ENCODE results near the gene NCDN.
"Not testable (repeated sequence)": the region's sequence is repeated elsewhere in the genome, so short reads cannot be mapped to it uniquely, and the experiment has no call there.

NCDN gene

DNA sequence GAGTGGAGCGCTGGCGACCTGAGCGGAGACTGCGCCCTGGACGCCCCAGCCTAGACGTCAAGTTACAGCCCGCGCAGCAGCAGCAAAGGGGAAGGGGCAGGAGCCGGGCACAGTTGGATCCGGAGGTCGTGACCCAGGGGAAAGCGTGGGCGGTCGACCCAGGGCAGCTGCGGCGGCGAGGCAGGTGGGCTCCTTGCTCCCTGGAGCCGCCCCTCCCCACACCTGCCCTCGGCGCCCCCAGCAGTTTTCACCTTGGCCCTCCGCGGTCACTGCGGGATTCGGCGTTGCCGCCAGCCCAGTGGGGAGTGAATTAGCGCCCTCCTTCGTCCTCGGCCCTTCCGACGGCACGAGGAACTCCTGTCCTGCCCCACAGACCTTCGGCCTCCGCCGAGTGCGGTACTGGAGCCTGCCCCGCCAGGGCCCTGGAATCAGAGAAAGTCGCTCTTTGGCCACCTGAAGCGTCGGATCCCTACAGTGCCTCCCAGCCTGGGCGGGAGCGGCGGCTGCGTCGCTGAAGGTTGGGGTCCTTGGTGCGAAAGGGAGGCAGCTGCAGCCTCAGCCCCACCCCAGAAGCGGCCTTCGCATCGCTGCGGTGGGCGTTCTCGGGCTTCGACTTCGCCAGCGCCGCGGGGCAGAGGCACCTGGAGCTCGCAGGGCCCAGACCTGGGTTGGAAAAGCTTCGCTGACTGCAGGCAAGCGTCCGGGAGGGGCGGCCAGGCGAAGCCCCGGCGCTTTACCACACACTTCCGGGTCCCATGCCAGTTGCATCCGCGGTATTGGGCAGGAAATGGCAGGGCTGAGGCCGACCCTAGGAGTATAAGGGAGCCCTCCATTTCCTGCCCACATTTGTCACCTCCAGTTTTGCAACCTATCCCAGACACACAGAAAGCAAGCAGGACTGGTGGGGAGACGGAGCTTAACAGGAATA is 19.7 kb downstream of the NCDN start:
- in situ Hi-C loops (cut with HindIII; ENCODE audit: low pct_unique_long_range_greater_than_20kb, low sequenced_read_pairs): no loop called here
- TF ChIP-seq JUND (IDR thresholded peaks at IDR 0.05; ENCODE audit: low read depth): no peak
- no peak for DNase-seq (ENCODE audit: low read depth in 1 of 2, low spot score in 1 of 2)

GRCh38 chr1:35580949-35581388 is 23.4 kb downstream of the NCDN start:
- no peak for DNase-seq (ENCODE audit: low read depth in 1 of 2, low spot score in 1 of 2)
- in situ Hi-C loops (cut with HindIII; ENCODE audit: low pct_unique_long_range_greater_than_20kb, low sequenced_read_pairs): no loop called here
- no peak for TF ChIP-seq JUND (IDR thresholded peaks at IDR 0.05; ENCODE audit: low read depth)

GRCh38 chr1:35581621-35582020 is 24.0 kb downstream of the NCDN start:
- in situ Hi-C loops (cut with HindIII; ENCODE audit: low pct_unique_long_range_greater_than_20kb, low sequenced_read_pairs); DNase-seq (ENCODE audit: low read depth in 1 of 2, low spot score in 1 of 2): not testable (repeated sequence)

DNA sequence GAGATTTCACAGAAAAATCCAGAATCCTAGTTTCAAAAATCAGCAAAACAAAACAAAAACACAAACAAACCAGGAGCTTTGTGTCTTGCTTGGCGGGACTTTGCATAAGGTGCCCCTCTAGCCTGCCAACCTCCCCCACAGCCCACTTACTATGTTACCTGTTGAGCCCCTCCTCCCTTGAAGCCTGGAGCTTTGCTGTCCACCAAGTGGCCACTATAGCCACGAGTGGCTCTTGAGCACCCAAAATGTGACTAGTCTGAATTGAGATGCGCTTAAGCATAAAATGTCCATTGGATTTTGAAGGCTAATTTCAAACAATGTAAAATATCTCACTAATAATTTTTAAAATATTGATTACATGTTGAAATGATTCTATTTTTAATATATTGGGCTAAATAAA is 27.7 kb downstream of the NCDN start:
- in situ Hi-C loops (cut with HindIII; ENCODE audit: low pct_unique_long_range_greater_than_20kb, low sequenced_read_pairs): no loop called here
- no peak for DNase-seq (ENCODE audit: low read depth in 1 of 2, low spot score in 1 of 2)
- no peak for TF ChIP-seq JUND (IDR thresholded peaks at IDR 0.05; ENCODE audit: low read depth)

GRCh38 chr1:35585805-35586204 is 28.2 kb downstream of the NCDN start:
- DNase-seq (ENCODE audit: low read depth in 1 of 2, low spot score in 1 of 2); in situ Hi-C loops (cut with HindIII; ENCODE audit: low pct_unique_long_range_greater_than_20kb, low sequenced_read_pairs): not testable (repeated sequence)

GRCh38 chr1:35586808-35587207 is 29.2 kb downstream of the NCDN start:
- in situ Hi-C loops (cut with HindIII; ENCODE audit: low pct_unique_long_range_greater_than_20kb, low sequenced_read_pairs): no loop called here
- no peak for TF ChIP-seq JUND (IDR thresholded peaks at IDR 0.05; ENCODE audit: low read depth)
- no peak for DNase-seq (ENCODE audit: low read depth in 1 of 2, low spot score in 1 of 2)

DNA sequence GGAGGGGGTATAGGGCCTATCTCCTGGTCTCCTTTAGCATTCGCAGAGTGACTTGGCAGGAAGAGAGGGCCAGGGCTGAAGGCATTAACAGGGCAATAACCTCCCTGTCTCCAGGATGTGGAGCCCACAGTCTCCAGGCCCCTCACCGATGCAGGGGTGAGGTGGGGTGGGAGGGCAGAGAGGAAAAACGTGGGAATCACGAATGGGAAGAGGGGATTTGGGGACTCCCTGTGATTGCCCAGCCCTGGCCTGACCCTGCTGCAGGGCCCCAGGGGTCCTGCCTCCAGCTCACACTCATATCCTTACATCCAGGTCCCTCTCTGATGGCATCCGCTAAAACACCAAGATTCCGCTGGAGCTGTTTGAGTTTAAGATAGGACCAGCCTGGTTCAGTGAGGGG is 30.1 kb downstream of the NCDN start:
- in situ Hi-C loops (cut with HindIII; ENCODE audit: low pct_unique_long_range_greater_than_20kb, low sequenced_read_pairs): no loop called here
- DNase-seq (ENCODE audit: low read depth in 1 of 2, low spot score in 1 of 2): no peak
- TF ChIP-seq JUND (IDR thresholded peaks at IDR 0.05; ENCODE audit: low read depth): no peak

- in situ Hi-C loops (cut with HindIII; ENCODE audit: low pct_unique_long_range_greater_than_20kb, low sequenced_read_pairs): no loop called here
- TF ChIP-seq JUND (IDR thresholded peaks at IDR 0.05; ENCODE audit: low read depth): no peak
- no peak for DNase-seq (ENCODE audit: low read depth in 1 of 2, low spot score in 1 of 2)
Measured at GRCh38 chr1:35588197-35588910, 30.8 kb downstream of the NCDN start.

- no peak for DNase-seq (ENCODE audit: low read depth in 1 of 2, low spot score in 1 of 2)
- TF ChIP-seq JUND (IDR thresholded peaks at IDR 0.05; ENCODE audit: low read depth): no peak
- in situ Hi-C loops (cut with HindIII; ENCODE audit: low pct_unique_long_range_greater_than_20kb, low sequenced_read_pairs): no loop called here
Measured at GRCh38 chr1:35589516-35590427, 32.2 kb downstream of the NCDN start.

- no peak for TF ChIP-seq JUND (IDR thresholded peaks at IDR 0.05; ENCODE audit: low read depth)
- no peak for DNase-seq (ENCODE audit: low read depth in 1 of 2, low spot score in 1 of 2)
- in situ Hi-C loops (cut with HindIII; ENCODE audit: low pct_unique_long_range_greater_than_20kb, low sequenced_read_pairs): no loop called here
Measured at GRCh38 chr1:35590476-35591040, 33.0 kb downstream of the NCDN start.

DNA sequence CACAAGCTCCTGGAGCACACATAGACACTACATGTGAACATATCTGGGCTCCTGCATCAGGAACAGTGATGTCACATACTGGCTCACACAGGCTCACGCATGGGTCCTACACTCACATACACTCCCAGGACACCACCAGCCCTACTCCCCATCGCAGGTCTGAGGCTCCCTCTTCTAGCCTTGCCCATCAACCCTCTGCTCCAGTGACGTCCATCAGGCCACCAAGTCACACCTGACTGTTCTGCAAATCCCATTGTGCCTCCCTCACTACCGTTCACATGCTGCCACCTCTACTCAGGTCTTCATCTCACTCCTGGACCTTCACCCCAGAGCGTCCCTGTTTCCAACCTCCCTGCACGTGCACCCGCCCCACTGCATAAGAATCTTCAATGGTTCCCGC is 33.6 kb downstream of the NCDN start:
- TF ChIP-seq JUND (IDR thresholded peaks at IDR 0.05; ENCODE audit: low read depth): no peak
- in situ Hi-C loops (cut with HindIII; ENCODE audit: low pct_unique_long_range_greater_than_20kb, low sequenced_read_pairs): no loop called here
- no peak for DNase-seq (ENCODE audit: low read depth in 1 of 2, low spot score in 1 of 2)
